ENCODE results near the gene STAG3. TPM values are rescaled to one million over a fixed set of nuclear protein-coding genes. Genes with fewer than 3 reads are reported as not detected.

Gene STAG3
- total and polyA plus RNA-seq, 2 of the 8 experiments (the other 6 are each of a cell fraction or from before 2014, with no cell fraction given), result 1.3 to 3.3 TPM

GRCh38 chr7:100163871-100164270, 13.8 kb upstream of the STAG3 start:
- 86% methylated on average over 5 of the region's 5 CpGs; no CpG with 5 or more reads in 1 of the 2 experiments for WGBS, 2 experiments (ENCODE audit: extremely low coverage in 1 of 2, insufficient coverage in 1 of 2, insufficient read length in 1 of 2, insufficient replicate concordance in 2 of 2, low coverage in 1 of 2, low lambda C conversion rate in 2 of 2, missing lambda C conversion rate in 1 of 2)
- H2BK120ac ChIP-seq (replicated peaks; ENCODE audit: low read depth, low read length), result no peak overlapping the region
- TF ChIP-seq JUN (IDR thresholded peaks at IDR 0.05; ENCODE audit: low read depth, low read length), result no peak
- TF ChIP-seq E2F6 (IDR thresholded peaks at IDR 0.05), result no peak
- no peak for TF ChIP-seq CBX8 (IDR thresholded peaks at IDR 0.05; ENCODE audit: borderline replicate concordance, low read depth, low read length)
- no peak for TF ChIP-seq SRF (IDR thresholded peaks at IDR 0.05; ENCODE audit: low read depth, low read length)
- no peak for TF ChIP-seq CHD1 (IDR thresholded peaks at IDR 0.05; ENCODE audit: low read depth, low read length)
- TF ChIP-seq BACH1 (IDR thresholded peaks at IDR 0.05; ENCODE audit: low read length), result no peak
- TF ChIP-seq KDM1A (IDR thresholded peaks at IDR 0.05; ENCODE audit: borderline replicate concordance, low read length), result no peak
- no peak for TF ChIP-seq ATF3 (IDR thresholded peaks at IDR 0.05; ENCODE audit: insufficient read depth, low read depth, low read length)
- TF ChIP-seq FOSL1 (IDR thresholded peaks at IDR 0.05; ENCODE audit: insufficient read depth, low read depth, low read length), result no peak
- TF ChIP-seq CTBP2 (IDR thresholded peaks at IDR 0.05; ENCODE audit: borderline replicate concordance, insufficient read depth, insufficient read length, low read length), result no peak

More at GRCh38 chr7:100163871-100164270, 13.8 kb upstream of the STAG3 start:
- peaks cover 5 to 15% (median 7%) of the 10 kb centered on the region in 4 experiments for H3K4me1 ChIP-seq (replicated peaks in 1 of 4; ENCODE audit: control insufficient read depth in 3 of 4, insufficient read depth in 4 of 4, low read length in 3 of 4)
- DNase-seq (ENCODE audit: low read depth in 1 of 2, low spot score in 2 of 2) (no peak), FAIRE-seq (no peak)
- H2BK15ac ChIP-seq (ENCODE audit: low read length), result no peak overlapping the region
- ChIA-PET CTCF (ENCODE audit: partially characterized antibody) (interaction anchor here (0.9 to 11.2 kb wide), 2 partner anchors 32 to 54 kb away, joined by 4 to 94 read pairs; no protein-coding TSS in a partner anchor), POLR2A (ENCODE audit: partially characterized antibody) (interaction anchor here (11.0 kb wide), 1 partner anchor 7 kb away, joined by 145 read pairs; the partner anchor contains the start of gene TRAPPC14)
- no peak overlapping the region for H3K9ac ChIP-seq (replicated peaks in 1 of 4; ENCODE audit: extremely low read depth in 1 of 4, low read depth in 3 of 4, low read length in 3 of 4)
- no peak overlapping the region for H4K5ac ChIP-seq (ENCODE audit: insufficient read length, low read depth, low read length)
- H2BK12ac ChIP-seq (ENCODE audit: low read depth, low read length), result no peak overlapping the region; the same call in 1 of the 2 replicates
- no peak overlapping the region for H2AFZ ChIP-seq (ENCODE audit: low read length)
- no peaks in the 10 kb centered on the region for H3K79me2 ChIP-seq (ENCODE audit: control insufficient read depth in 1 of 2, insufficient read depth in 2 of 2, low read length in 2 of 2)
- no peak overlapping the region for H3K56ac ChIP-seq (replicated peaks; ENCODE audit: insufficient read length, low read depth, low read length)
- no peak overlapping the region; the same call in 1 of the 2 replicates for H2BK20ac ChIP-seq (ENCODE audit: low read length)
- no peak overlapping the region for H3K27ac ChIP-seq (ENCODE audit: low read depth, low read length)
- no peak overlapping the region for H3K4ac ChIP-seq (replicated peaks; ENCODE audit: insufficient read length, low read depth, low read length)
- no peaks in the 10 kb centered on the region for H3K9me3 ChIP-seq (ENCODE audit: insufficient read depth in 2 of 2, low read depth in 1 of 2, low read length in 1 of 2)
- H3K27me3 ChIP-seq (replicated peaks in 1 of 4; ENCODE audit: control insufficient read depth in 3 of 4, extremely low read depth in 1 of 4, insufficient read depth in 3 of 4, low read length in 3 of 4), result peaks cover 0 to 10% (median 2%) of the 10 kb centered on the region in 4 experiments; a peak in 1 of 7 replicates
- H3K79me1 ChIP-seq (ENCODE audit: low read depth, low read length), result no peaks in the 10 kb centered on the region; the same call in 1 of the 2 replicates
- H3K4me3 ChIP-seq (ENCODE audit: extremely low read depth in 1 of 4, insufficient read depth in 2 of 4, low read depth in 3 of 4, low read length in 4 of 4), result no peak overlapping the region
- H4K20me1 ChIP-seq (replicated peaks in 1 of 2; ENCODE audit: control insufficient read depth in 1 of 2, insufficient read depth in 2 of 2, low read length in 2 of 2), result no peaks in the 10 kb centered on the region
- no peak overlapping the region for H3K4me2 ChIP-seq (ENCODE audit: insufficient read depth in 1 of 2, low read depth in 2 of 2, low read length in 2 of 2)
- no peak overlapping the region for H3K14ac ChIP-seq (ENCODE audit: insufficient read length)
- no peak overlapping the region for H3K23ac ChIP-seq (ENCODE audit: insufficient read length)
- H3K36me3 ChIP-seq (ENCODE audit: control insufficient read depth in 2 of 4, insufficient read depth in 4 of 4, low read length in 3 of 4), result no peaks in the 10 kb centered on the region
- H2BK5ac ChIP-seq (ENCODE audit: low read depth, low read length), result no peak overlapping the region
- H4K91ac ChIP-seq (replicated peaks; ENCODE audit: insufficient read length, low read length), result peak overlapping the region; percentile 3
- no peak overlapping the region for H2AK5ac ChIP-seq (ENCODE audit: low read depth, low read length)
- no peak overlapping the region for H3K18ac ChIP-seq (ENCODE audit: extremely low read depth, low read length)
- H4K8ac ChIP-seq (ENCODE audit: extremely low read depth, insufficient read depth, low read length), result no peak overlapping the region
- peaks cover 6% of the 10 kb centered on the region; the same call in 1 of the 2 replicates for H3K23me2 ChIP-seq (ENCODE audit: low read depth, low read length)

Measured in H1 (cell line).